Ishikawa (cell line): Measurements from ENCODE around the gene NEURL2.

Experiments used
- CEBPB ChIP-seq: IDR thresholded peaks from 2 replicates; pipeline ENCODE4 v1.6.1; 2012
- CREB1 ChIP-seq: IDR thresholded peaks from 2 replicates; pipeline ENCODE4 v1.6.1; 2012; ENCODE audit warnings: low read depth
- EGR1 ChIP-seq: IDR thresholded peaks from 2 replicates; pipeline ENCODE4 v1.6.1; 2012
- EP300 ChIP-seq: IDR thresholded peaks from 2 replicates; pipeline ENCODE4 v1.6.1; 2012; ENCODE audit warnings: borderline replicate concordance
- FOXM1 ChIP-seq: IDR thresholded peaks from 2 replicates; pipeline ENCODE4 v1.6.1; 2012; ENCODE audit warnings: low read depth, borderline replicate concordance
- NFIC ChIP-seq: IDR thresholded peaks from 2 replicates; pipeline ENCODE4 v1.6.1; 2012
- RAD21 ChIP-seq: IDR thresholded peaks from 2 replicates; pipeline ENCODE4 v1.6.1; 2012; ENCODE audit warnings: low read depth
- REST ChIP-seq: IDR thresholded peaks from 2 replicates; pipeline ENCODE4 v1.6.1; 2012; ENCODE audit warnings: low read depth, mild to moderate bottlenecking
- TAF1 ChIP-seq: IDR thresholded peaks from 2 replicates; pipeline ENCODE4 v1.6.1; 2012; ENCODE audit warnings: low read depth, mild to moderate bottlenecking
- TCF12 ChIP-seq: IDR thresholded peaks from 2 replicates; pipeline ENCODE4 v1.6.1; 2012; ENCODE audit warnings: low read depth
- TEAD4 ChIP-seq: IDR thresholded peaks from 2 replicates; pipeline ENCODE4 v1.6.1; 2012
- YY1 ChIP-seq: IDR thresholded peaks from 2 replicates; pipeline ENCODE4 v1.6.1; 2012; ENCODE audit warnings: low read depth
- ZBTB7A ChIP-seq: IDR thresholded peaks from 2 replicates; pipeline ENCODE4 v1.6.1; 2012; ENCODE audit warnings: low read depth
- TF ChIP-seq, protein P1 (sequence below): IDR thresholded peaks from 2 replicates; pipeline ENCODE4 v1.6.1; 2012
- TF ChIP-seq, protein P2 (sequence below): IDR thresholded peaks from 2 replicates; pipeline ENCODE4 v1.6.1; 2012

The NEURL2 gene

GRCh38 chr20:45873409-45874103 lies 17.5 kb downstream of the NEURL2 start:
- TF ChIP-seq TEAD4: no peak
- TF ChIP-seq ZBTB7A: no peak
- TF ChIP-seq, protein P1, sequence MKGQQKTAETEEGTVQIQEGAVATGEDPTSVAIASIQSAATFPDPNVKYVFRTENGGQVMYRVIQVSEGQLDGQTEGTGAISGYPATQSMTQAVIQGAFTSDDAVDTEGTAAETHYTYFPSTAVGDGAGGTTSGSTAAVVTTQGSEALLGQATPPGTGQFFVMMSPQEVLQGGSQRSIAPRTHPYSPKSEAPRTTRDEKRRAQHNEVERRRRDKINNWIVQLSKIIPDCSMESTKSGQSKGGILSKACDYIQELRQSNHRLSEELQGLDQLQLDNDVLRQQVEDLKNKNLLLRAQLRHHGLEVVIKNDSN: no peak
- no peak for TF ChIP-seq TCF12
- TF ChIP-seq FOXM1: no peak
- TF ChIP-seq RAD21: no peak
- TF ChIP-seq REST: no peak
- TF ChIP-seq EGR1: no peak
- no peak for TF ChIP-seq TAF1
- TF ChIP-seq NFIC: no peak
- no peak for TF ChIP-seq CREB1
- TF ChIP-seq YY1: no peak
- no peak for TF ChIP-seq CEBPB
- TF ChIP-seq, protein P2, sequence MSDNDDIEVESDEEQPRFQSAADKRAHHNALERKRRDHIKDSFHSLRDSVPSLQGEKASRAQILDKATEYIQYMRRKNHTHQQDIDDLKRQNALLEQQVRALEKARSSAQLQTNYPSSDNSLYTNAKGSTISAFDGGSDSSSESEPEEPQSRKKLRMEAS: no peak

- TF ChIP-seq TEAD4 (no peak), NFIC (no peak), REST (no peak), CREB1 (no peak), EGR1 (no peak)
- TF ChIP-seq, protein P2: no peak
Measured at GRCh38 chr20:45872626-45873025, 18.4 kb downstream of the NEURL2 start.

GRCh38 chr20:45867819-45868176 lies 23.2 kb downstream of the NEURL2 start:
- TF ChIP-seq CEBPB: no peak
- no peak for TF ChIP-seq REST
- TF ChIP-seq YY1: no peak
- TF ChIP-seq FOXM1: no peak
- TF ChIP-seq TEAD4: no peak
- TF ChIP-seq, protein P1: no peak
- no peak for TF ChIP-seq NFIC
- no peak for TF ChIP-seq EGR1
- TF ChIP-seq RAD21: no peak
- TF ChIP-seq EP300: no peak
- no peak for TF ChIP-seq TAF1
- TF ChIP-seq, protein P2: no peak
- TF ChIP-seq TCF12: no peak
- no peak for TF ChIP-seq ZBTB7A
- TF ChIP-seq CREB1: no peak

GRCh38 chr20:45867136-45867818 lies 23.7 kb downstream of the NEURL2 start:
- TF ChIP-seq YY1 (no peak), EGR1 (no peak), FOXM1 (no peak), EP300 (no peak), CREB1 (no peak), NFIC (no peak), CEBPB (no peak)
- TF ChIP-seq, protein P2: no peak
- TF ChIP-seq, protein P1: no peak
